ENCODE measurements around the gene DCLRE1B. TPM values are rescaled to one million over a fixed set of nuclear protein-coding genes. Genes with fewer than 3 reads are reported as not detected.
A peak's percentile ranks its signal among the peaks of the same experiment; 100 is the strongest.

Gene DCLRE1B
- total RNA-seq, 1 donor from 2014 or later: 6.1 TPM

DNA sequence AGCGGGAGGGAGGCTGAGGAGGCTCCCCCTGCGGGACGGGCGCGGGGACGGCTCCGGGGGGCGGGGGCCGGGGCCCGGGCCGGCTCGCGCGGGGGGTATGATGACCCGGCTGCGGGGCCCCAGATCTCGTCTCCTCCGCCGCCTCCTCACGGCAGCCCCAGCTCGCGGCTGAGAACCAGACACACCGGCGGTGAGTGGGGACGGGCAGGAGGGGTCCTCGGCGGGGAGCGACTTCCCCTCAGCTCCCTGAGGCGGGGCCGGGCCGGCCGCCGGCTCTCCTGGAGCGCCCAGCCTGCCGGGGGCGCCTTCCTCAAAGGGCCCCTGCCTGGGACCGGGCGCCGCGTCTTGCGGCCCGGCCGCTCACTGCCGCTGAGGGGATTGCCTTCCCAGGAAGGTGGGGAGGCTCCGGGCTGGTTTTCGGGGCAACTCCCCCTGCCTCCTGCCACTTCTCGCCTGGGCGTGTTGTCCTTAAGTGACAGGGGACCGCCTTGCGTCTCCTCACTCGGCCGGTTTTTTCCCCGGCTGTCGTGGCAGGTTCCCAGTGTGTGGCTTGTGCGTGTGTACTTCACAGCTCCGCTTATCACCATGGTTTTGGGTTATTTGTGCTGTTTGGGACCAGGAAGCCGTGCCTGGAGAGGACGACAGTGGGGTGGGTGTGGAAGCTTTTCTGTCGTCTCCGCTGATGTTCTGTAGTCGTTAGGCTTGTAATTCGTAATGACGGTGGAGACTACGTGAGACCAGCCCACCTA lies 24.8 kb downstream of the DCLRE1B start:
- TF ChIP-seq CTCF (IDR thresholded peaks at IDR 0.05; ENCODE audit: partially characterized antibody, unreplicated experiment): no peak
- DNase-seq: peak; percentile 61
- H3K36me3 Mint-ChIP-seq (ENCODE audit: unreplicated experiment): no peaks in the 10 kb centered on the region
- H3K9me3 Mint-ChIP-seq (ENCODE audit: unreplicated experiment): peaks cover 6% of the 10 kb centered on the region
- peak overlapping the region; percentile 70 for H3K27ac Mint-ChIP-seq (ENCODE audit: unreplicated experiment)
- peak overlapping the region; percentile 90 for H3K4me3 Mint-ChIP-seq (ENCODE audit: unreplicated experiment)
- H3K4me1 Mint-ChIP-seq (ENCODE audit: low read depth, unreplicated experiment): peaks cover 19% of the 10 kb centered on the region
- peaks cover 13% of the 10 kb centered on the region for H3K27me3 Mint-ChIP-seq (ENCODE audit: unreplicated experiment)

DNA sequence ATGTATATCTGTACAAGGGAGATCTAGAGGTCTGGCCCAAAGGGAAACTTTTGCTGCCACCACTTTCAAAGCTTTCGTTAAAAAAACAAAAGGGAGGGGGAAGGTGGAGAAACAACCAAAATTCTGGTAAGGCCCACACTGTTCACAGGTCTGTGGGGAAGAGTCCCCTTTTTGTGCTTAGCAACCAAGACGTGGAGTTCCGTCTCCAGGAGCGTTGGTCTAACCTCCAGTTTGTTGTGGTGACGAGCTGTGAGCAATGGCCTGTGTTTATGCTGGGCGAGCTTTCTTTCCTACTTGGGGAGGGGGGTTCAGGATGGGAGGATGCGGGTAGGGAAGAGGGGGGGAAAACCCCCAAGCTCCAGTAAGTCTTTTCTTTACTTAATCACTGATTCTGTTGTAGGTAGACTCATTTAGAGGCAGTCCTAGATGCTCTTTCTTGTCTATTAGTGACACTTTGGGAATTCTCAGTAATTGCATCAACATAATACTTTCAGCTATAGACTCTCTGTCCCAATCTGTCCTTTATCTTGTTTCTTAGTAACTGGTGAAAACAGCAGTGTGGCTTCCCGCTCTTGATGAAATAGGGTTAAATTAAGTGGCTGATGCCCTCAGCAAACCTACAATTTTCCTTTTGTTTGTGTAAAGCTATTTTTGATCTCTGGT lies 25.5 kb downstream of the DCLRE1B start:
- H3K36me3 Mint-ChIP-seq (ENCODE audit: unreplicated experiment): no peaks in the 10 kb centered on the region
- peaks cover 19% of the 10 kb centered on the region for H3K4me1 Mint-ChIP-seq (ENCODE audit: low read depth, unreplicated experiment)
- H3K4me3 Mint-ChIP-seq (ENCODE audit: unreplicated experiment): peak overlapping the region; percentile 90
- H3K9me3 Mint-ChIP-seq (ENCODE audit: unreplicated experiment): peaks cover 6% of the 10 kb centered on the region
- DNase-seq: no peak
- TF ChIP-seq CTCF (IDR thresholded peaks at IDR 0.05; ENCODE audit: partially characterized antibody, unreplicated experiment): no peak
- peaks cover 12% of the 10 kb centered on the region for H3K27me3 Mint-ChIP-seq (ENCODE audit: unreplicated experiment)
- peak overlapping the region; percentile 70 for H3K27ac Mint-ChIP-seq (ENCODE audit: unreplicated experiment)

GRCh38 chr1:113931451-113931851 lies 26.3 kb downstream of the DCLRE1B start:
- TF ChIP-seq CTCF (IDR thresholded peaks at IDR 0.05; ENCODE audit: partially characterized antibody, unreplicated experiment): no peak
- Mint-ChIP-seq H3K27ac (ENCODE audit: unreplicated experiment) (no peak overlapping the region), H3K36me3 (ENCODE audit: unreplicated experiment) (no peaks in the 10 kb centered on the region), H3K9me3 (ENCODE audit: unreplicated experiment) (peaks cover 6% of the 10 kb centered on the region), H3K4me3 (ENCODE audit: unreplicated experiment) (peak overlapping the region; percentile 90), H3K27me3 (ENCODE audit: unreplicated experiment) (peaks cover 12% of the 10 kb centered on the region), H3K4me1 (ENCODE audit: low read depth, unreplicated experiment) (peaks cover 19% of the 10 kb centered on the region)
- no peak for DNase-seq

DNA sequence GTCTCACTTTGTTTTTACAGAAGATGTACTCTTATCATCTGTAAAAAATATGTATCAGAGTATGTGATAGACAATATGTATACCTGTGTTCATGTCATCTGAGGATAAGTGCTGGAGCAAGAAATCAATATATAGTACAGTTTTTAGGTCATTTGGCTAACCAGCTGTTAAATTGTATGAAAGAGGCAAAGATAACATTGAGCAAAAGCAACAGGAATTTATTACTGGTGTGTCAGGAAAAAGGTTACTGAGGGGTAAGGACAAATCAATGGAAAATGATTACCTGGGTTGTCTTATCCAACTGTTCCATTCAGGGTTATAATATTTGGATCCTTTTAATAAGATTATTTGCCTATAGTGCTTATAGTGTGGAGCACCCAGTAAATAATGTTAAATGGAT lies 28.9 kb downstream of the DCLRE1B start:
- peaks cover 6% of the 10 kb centered on the region for H3K27me3 Mint-ChIP-seq (ENCODE audit: unreplicated experiment)
- peaks cover 6% of the 10 kb centered on the region for H3K9me3 Mint-ChIP-seq (ENCODE audit: unreplicated experiment)
- H3K4me1 Mint-ChIP-seq (ENCODE audit: low read depth, unreplicated experiment): peaks cover 17% of the 10 kb centered on the region
- DNase-seq: no peak
- H3K36me3 Mint-ChIP-seq (ENCODE audit: unreplicated experiment): no peaks in the 10 kb centered on the region
- TF ChIP-seq CTCF (IDR thresholded peaks at IDR 0.05; ENCODE audit: partially characterized antibody, unreplicated experiment): no peak
- H3K27ac Mint-ChIP-seq (ENCODE audit: unreplicated experiment): no peak overlapping the region
- no peak overlapping the region for H3K4me3 Mint-ChIP-seq (ENCODE audit: unreplicated experiment)

GRCh38 chr1:113934511-113935055 lies 29.5 kb downstream of the DCLRE1B start:
- DNase-seq: no peak
- Mint-ChIP-seq H3K36me3 (ENCODE audit: unreplicated experiment) (no peaks in the 10 kb centered on the region), H3K4me3 (ENCODE audit: unreplicated experiment) (no peak overlapping the region), H3K27me3 (ENCODE audit: unreplicated experiment) (peaks cover 6% of the 10 kb centered on the region), H3K4me1 (ENCODE audit: low read depth, unreplicated experiment) (peaks cover 17% of the 10 kb centered on the region), H3K9me3 (ENCODE audit: unreplicated experiment) (peaks cover 6% of the 10 kb centered on the region), H3K27ac (ENCODE audit: unreplicated experiment) (no peak overlapping the region)
- TF ChIP-seq CTCF (IDR thresholded peaks at IDR 0.05; ENCODE audit: partially characterized antibody, unreplicated experiment): no peak

Data from glutamatergic neuron (in vitro differentiated cells).